Adrenal gland (tissue), 5 donors: ENCODE results near the gene MOK.

Source experiments
- POLR2A ChIP-seq, 2 donors: fragments of 450-650 bp; IDR thresholded peaks; one replicate each; pipeline ENCODE4 v1.6.1; 2017; ENCODE audit warnings: antibody characterized with exemption in 2 of 2, mild to moderate bottlenecking in 2 of 2, moderate library complexity in 1 of 2
- TF ChIP-seq, protein P1 (sequence below), 6 experiments: fragments of 450-650 bp in 4 of 6; fragments of 200-600 bp in 2 of 6; sonication (generic) in 1 of 6; IDR thresholded peaks; 1 replicate in 5 of 6; 2 replicates in 1 of 6; pipeline versions ENCODE4 v1.5.1 to v1.8.0; 2016 to 2021; ENCODE audit warnings: antibody characterized with exemption in 6 of 6, mild to moderate bottlenecking in 2 of 6, moderate library complexity in 1 of 6
- donor health status: DM: no; HTN: no; CAD: no.

DNA sequence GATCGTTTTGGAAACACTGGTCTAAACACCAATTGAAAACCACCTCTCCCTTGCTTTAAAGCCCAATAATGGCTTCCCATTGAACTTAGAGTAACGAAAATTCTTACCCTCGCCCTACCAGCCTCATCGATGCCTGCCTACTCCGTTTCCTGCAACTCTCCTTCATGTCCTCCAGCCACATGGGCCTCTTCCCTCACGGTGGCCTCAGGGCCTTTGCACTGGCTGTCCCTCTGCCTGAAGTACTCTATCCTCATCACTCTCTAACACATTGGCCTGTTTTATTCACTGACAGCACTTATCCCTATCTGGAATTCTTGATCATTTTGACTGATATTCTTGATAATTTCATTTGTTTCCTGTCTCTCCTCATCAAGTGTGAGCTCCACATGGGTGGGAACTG is 46.8 kb downstream of the MOK start:
- TF ChIP-seq POLR2A (IDR thresholded peaks at IDR 0.05): no peak
- TF ChIP-seq, protein P1, sequence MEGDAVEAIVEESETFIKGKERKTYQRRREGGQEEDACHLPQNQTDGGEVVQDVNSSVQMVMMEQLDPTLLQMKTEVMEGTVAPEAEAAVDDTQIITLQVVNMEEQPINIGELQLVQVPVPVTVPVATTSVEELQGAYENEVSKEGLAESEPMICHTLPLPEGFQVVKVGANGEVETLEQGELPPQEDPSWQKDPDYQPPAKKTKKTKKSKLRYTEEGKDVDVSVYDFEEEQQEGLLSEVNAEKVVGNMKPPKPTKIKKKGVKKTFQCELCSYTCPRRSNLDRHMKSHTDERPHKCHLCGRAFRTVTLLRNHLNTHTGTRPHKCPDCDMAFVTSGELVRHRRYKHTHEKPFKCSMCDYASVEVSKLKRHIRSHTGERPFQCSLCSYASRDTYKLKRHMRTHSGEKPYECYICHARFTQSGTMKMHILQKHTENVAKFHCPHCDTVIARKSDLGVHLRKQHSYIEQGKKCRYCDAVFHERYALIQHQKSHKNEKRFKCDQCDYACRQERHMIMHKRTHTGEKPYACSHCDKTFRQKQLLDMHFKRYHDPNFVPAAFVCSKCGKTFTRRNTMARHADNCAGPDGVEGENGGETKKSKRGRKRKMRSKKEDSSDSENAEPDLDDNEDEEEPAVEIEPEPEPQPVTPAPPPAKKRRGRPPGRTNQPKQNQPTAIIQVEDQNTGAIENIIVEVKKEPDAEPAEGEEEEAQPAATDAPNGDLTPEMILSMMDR (IDR thresholded peaks at IDR 0.05): no peak
